ENCODE measurements around the gene STPG4. TPM values are rescaled to one million over a fixed set of nuclear protein-coding genes. Genes with fewer than 3 reads are reported as not detected.

STPG4 gene
- total RNA-seq, 1 donor from 2014 or later = 0.60 TPM

GRCh38 chr2:47078541-47079482 is 76.3 kb downstream of the STPG4 start:
- CTCF ChIA-PET = no interaction called here
- no peaks in the 10 kb centered on the region for H3K27me3 Mint-ChIP-seq

DNA sequence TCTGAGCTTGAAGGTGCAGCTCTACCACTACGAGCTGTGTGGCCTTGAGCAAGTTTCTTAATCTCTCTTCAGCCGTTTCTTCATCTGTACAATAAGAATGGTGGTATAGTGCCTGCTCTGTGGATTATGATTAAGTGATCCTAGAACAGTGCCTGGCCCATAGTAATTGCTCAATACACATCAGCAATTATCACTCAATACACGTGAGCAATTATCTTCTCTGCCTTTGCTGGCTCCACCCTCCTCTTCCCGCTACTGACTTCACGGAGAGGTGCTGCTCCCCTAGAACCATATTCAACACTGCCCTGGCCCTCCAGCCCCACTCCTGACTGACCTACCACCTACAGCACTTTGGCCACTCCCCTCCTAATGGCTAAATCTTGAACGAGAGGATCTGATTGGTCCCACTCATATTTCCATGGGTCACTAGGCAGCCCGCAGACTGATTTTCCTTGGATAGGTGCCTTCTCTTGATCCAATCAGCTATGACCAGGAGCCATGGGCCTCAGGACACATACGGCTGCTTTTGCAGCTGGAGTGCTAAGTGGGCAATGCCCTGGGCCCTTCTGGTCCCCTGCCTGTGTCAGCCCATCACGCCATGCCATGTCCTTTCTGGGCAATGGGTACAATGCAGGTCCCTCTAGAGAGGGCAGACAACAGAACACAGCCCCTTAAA is 77.5 kb downstream of the STPG4 start:
- Mint-ChIP-seq H3K36me3 (ENCODE audit: low read depth) (peaks cover 35% of the 10 kb centered on the region), H3K9me3 (no peaks in the 10 kb centered on the region), H3K4me1 (peaks cover 37% of the 10 kb centered on the region), H3K27me3 (no peaks in the 10 kb centered on the region), H3K27ac (peak overlapping the region; percentile 9), H3K4me3 (no peak overlapping the region)
- ATAC-seq (ENCODE audit: low read depth) = no peak
- ChIA-PET CTCF (no interaction called here), POLR2A (no interaction called here)
- intact Hi-C loops (cut with micrococcal nuclease) = no loop called here
- DNase-seq = no peak
- TF ChIP-seq, protein P1, sequence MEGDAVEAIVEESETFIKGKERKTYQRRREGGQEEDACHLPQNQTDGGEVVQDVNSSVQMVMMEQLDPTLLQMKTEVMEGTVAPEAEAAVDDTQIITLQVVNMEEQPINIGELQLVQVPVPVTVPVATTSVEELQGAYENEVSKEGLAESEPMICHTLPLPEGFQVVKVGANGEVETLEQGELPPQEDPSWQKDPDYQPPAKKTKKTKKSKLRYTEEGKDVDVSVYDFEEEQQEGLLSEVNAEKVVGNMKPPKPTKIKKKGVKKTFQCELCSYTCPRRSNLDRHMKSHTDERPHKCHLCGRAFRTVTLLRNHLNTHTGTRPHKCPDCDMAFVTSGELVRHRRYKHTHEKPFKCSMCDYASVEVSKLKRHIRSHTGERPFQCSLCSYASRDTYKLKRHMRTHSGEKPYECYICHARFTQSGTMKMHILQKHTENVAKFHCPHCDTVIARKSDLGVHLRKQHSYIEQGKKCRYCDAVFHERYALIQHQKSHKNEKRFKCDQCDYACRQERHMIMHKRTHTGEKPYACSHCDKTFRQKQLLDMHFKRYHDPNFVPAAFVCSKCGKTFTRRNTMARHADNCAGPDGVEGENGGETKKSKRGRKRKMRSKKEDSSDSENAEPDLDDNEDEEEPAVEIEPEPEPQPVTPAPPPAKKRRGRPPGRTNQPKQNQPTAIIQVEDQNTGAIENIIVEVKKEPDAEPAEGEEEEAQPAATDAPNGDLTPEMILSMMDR (IDR thresholded peaks at IDR 0.05) = no peak

More at GRCh38 chr2:47078541-47079482, 76.3 kb downstream of the STPG4 start:
- Mint-ChIP-seq H3K36me3 (ENCODE audit: low read depth) (peaks cover 25% of the 10 kb centered on the region), H3K4me1 (peaks cover 28% of the 10 kb centered on the region), H3K27ac (no peak overlapping the region), H3K4me3 (no peak overlapping the region), H3K9me3 (no peaks in the 10 kb centered on the region)
- DNase-seq (no peak), ATAC-seq (ENCODE audit: low read depth) (no peak)
- TF ChIP-seq, protein P1 (IDR thresholded peaks at IDR 0.05) = no peak
- POLR2A ChIA-PET = interaction anchor here (0.6 to 1.3 kb wide), 2 partner anchors 186 to 222 kb away, joined by 3 read pairs; no protein-coding TSS in a partner anchor
- intact Hi-C loops (cut with micrococcal nuclease) = no loop called here

DNA sequence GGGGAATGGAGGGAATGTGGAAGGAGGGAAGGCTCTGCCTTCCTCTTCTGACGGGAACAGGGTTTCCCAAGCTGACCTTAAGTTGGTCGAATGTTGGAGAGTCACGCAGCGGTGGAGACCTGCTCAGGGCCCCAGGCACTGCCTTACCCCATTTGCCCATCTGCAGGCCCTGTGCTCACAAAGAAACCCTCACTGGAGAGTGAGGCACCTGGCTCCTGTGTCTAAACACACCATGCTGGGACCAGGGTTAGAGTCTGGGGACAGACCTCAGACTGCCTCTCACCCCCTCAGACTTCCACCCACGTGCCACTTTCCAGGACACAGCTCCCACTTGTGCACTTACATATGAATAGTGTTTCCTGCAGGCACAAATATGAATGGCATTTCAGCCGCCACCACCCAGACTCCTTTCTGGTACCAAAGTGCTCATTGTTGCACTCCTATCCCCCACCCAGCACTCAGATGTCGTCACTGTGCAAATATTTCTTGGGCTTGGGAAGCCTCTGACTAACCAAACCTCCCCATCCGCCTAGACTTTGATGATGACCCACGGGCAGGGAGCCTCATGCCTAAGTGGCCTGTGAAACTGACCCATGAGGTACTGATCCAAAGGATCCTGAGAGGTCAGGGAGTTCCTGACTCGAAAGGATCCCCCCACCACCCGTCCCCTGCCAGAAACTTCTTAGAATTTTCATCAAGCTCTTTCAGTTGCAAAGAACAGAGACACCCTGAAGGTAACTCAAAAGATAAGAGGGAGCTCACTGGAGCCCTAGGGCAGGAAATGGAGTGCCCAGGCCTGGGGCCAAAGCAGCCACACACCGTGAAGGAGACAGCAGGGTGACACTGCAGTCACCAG is 78.3 kb downstream of the STPG4 start:
- no peaks in the 10 kb centered on the region for H3K27me3 Mint-ChIP-seq
- ATAC-seq (ENCODE audit: low read depth) = no peak
- CTCF ChIA-PET = no interaction called here
- H3K4me1 Mint-ChIP-seq = peaks cover 45% of the 10 kb centered on the region
- TF ChIP-seq, protein P1 (IDR thresholded peaks at IDR 0.05) = no peak
- H3K9me3 Mint-ChIP-seq = no peaks in the 10 kb centered on the region
- no peak overlapping the region for H3K4me3 Mint-ChIP-seq
- H3K27ac Mint-ChIP-seq = peak overlapping the region; percentile 79
- H3K36me3 Mint-ChIP-seq (ENCODE audit: low read depth) = peaks cover 41% of the 10 kb centered on the region
- intact Hi-C loops (cut with micrococcal nuclease) = no loop called here
- POLR2A ChIA-PET = no interaction called here
- DNase-seq = no peak

DNA sequence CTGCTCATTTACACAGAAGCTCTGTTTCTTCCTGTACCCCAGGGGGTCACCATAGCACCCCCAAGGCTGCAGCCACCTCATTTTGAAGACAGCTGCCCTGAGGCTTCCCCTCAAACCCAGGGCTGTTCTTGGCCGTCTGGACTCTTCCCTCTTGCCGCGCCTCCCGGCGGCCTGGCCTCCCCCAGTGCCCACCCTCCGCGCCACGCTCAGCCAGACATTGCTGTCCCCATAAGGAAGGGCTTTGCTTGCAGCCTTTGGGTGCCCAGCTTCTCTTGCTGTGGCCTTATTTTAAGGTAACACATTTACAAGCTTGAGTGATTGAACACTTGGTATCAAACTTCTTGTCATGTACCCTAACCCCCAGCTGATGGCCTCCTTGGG is 79.0 kb downstream of the STPG4 start:
- ATAC-seq (ENCODE audit: low read depth) (no peak), DNase-seq (no peak)
- TF ChIP-seq, protein P1 (IDR thresholded peaks at IDR 0.05) = no peak
- H3K9me3 Mint-ChIP-seq = no peaks in the 10 kb centered on the region
- H3K27ac Mint-ChIP-seq = no peak overlapping the region
- peaks cover 48% of the 10 kb centered on the region for H3K36me3 Mint-ChIP-seq (ENCODE audit: low read depth)
- CTCF ChIA-PET = no interaction called here
- intact Hi-C loops (cut with micrococcal nuclease) = no loop called here
- no peak overlapping the region for H3K4me3 Mint-ChIP-seq
- no peaks in the 10 kb centered on the region for H3K27me3 Mint-ChIP-seq
- POLR2A ChIA-PET = no interaction called here
- peaks cover 52% of the 10 kb centered on the region for H3K4me1 Mint-ChIP-seq

Measured in activated B cell treated with CpG ODN at 0.5 μM for 24 hours (primary cell).